ENCODE data around the gene DNAI7. TPM values are rescaled to one million over a fixed set of nuclear protein-coding genes. Genes with fewer than 3 reads are reported as not detected.

Gene DNAI7
- total RNA-seq, 1 experiment from 2014 or later = not detected

DNA sequence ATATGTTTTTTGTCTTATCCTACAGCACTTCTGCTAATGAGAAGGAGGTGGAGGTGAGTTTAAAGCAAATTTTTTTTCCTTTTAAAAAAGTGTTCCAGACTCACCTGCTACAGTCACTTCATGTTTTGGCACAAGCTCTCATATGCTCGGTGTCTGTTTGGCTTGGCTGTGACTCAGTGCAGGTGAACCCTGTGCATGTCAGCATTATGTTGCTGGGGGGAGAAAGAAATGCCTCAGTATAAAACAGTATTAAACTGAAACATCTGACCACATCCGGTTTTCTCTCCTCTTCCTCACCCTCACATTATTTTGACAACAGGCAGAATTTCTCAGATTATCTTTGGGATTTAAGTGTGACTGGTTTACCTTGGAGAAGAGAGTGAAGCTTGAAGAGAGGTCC is 105.2 kb downstream of the DNAI7 start:
- BruUV-seq (replicated peaks) = no TSS peak
- Histone ChIP-seq H3K4me1 (ENCODE audit: insufficient read depth, low read length) (peaks cover 5% of the 10 kb centered on the region; the same call in 1 of the 2 replicates), H3F3A (ENCODE audit: low read length, unreplicated experiment) (no peaks in the 10 kb centered on the region), H4K20me1 (ENCODE audit: low read length) (no peaks in the 10 kb centered on the region), H3K9me3 (ENCODE audit: low read length) (no peaks in the 10 kb centered on the region), H3K27ac (ENCODE audit: low read length) (no peak overlapping the region), H2AFZ (ENCODE audit: low read length) (no peak overlapping the region), H3K4me2 (ENCODE audit: low read length) (no peak overlapping the region), H3K27me3 (ENCODE audit: low read length) (no peaks in the 10 kb centered on the region), H3K79me2 (ENCODE audit: low read length) (no peaks in the 10 kb centered on the region), H3K4me3 (ENCODE audit: low read length) (no peak overlapping the region), H3K9me2 (replicated peaks; ENCODE audit: low read length) (no peaks in the 10 kb centered on the region), H3K9ac (ENCODE audit: low read length) (no peak overlapping the region), H3K36me3 (ENCODE audit: low read depth, low read length) (no peaks in the 10 kb centered on the region)
- ChIA-PET CTCF (no interaction called here), POLR2A (ENCODE audit: unreplicated experiment) (no interaction called here)
- ATAC-seq = no peak
- no peak for TF ChIP-seq EZH2phosphoT487 (IDR thresholded peaks at IDR 0.05; ENCODE audit: borderline replicate concordance, low read length)
- no peak for TF ChIP-seq EZH2 (IDR thresholded peaks at IDR 0.05; ENCODE audit: low read length, unreplicated experiment)
- no peak for TF ChIP-seq CTCF (conservative IDR thresholded peaks at IDR 0.05; ENCODE audit: low read depth, low read length)
- peak; percentile 47 for DNase-seq
- intact Hi-C loops (cut with micrococcal nuclease) = no loop called here

GRCh38 chr12:25087596-25087995 is 107.4 kb downstream of the DNAI7 start:
- Histone ChIP-seq H3K9me2 (replicated peaks; ENCODE audit: low read length) (no peaks in the 10 kb centered on the region), H2AFZ (ENCODE audit: low read length) (no peak overlapping the region), H3K4me2 (ENCODE audit: low read length) (no peak overlapping the region), H3F3A (ENCODE audit: low read length, unreplicated experiment) (no peaks in the 10 kb centered on the region), H3K4me1 (ENCODE audit: insufficient read depth, low read length) (peaks cover 5% of the 10 kb centered on the region; the same call in 1 of the 2 replicates), H3K27ac (ENCODE audit: low read length) (no peak overlapping the region), H3K9me3 (ENCODE audit: low read length) (no peaks in the 10 kb centered on the region), H3K4me3 (ENCODE audit: low read length) (no peak overlapping the region), H3K79me2 (ENCODE audit: low read length) (no peaks in the 10 kb centered on the region), H3K36me3 (ENCODE audit: low read depth, low read length) (no peaks in the 10 kb centered on the region), H3K27me3 (ENCODE audit: low read length) (no peaks in the 10 kb centered on the region), H4K20me1 (ENCODE audit: low read length) (no peaks in the 10 kb centered on the region), H3K9ac (ENCODE audit: low read length) (no peak overlapping the region)
- intact Hi-C loops (cut with micrococcal nuclease) = no loop called here
- no TSS peak for BruUV-seq (replicated peaks)
- ATAC-seq (no peak), DNase-seq (no peak)
- ChIA-PET CTCF (no interaction called here), POLR2A (ENCODE audit: unreplicated experiment) (no interaction called here)
- TF ChIP-seq CTCF (conservative IDR thresholded peaks at IDR 0.05; ENCODE audit: low read depth, low read length) = no peak
- no peak for TF ChIP-seq EZH2phosphoT487 (IDR thresholded peaks at IDR 0.05; ENCODE audit: borderline replicate concordance, low read length)
- no peak for TF ChIP-seq EZH2 (IDR thresholded peaks at IDR 0.05; ENCODE audit: low read length, unreplicated experiment)

DNA sequence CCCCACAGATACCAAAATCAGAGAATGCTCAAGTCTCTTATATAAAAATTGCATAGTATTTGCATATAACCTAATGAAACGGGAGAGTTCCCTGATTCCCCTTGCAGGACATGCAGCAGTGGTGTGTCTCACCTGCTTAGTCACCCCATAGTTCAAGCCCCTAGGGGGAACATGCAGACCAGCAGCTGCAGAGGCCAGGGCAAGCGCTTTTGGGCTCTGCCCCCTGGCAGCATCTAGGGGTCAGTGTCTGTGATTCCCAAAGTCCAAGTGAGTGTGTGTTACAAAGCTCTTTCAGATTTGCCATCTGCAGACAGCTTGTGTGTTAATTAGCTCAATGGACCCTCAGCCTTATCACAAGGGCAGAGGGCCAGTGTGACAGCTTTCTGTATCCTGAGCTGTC is 110.1 kb downstream of the DNAI7 start:
- H4K20me1 ChIP-seq (ENCODE audit: low read length) = no peaks in the 10 kb centered on the region
- no peak overlapping the region for H2AFZ ChIP-seq (ENCODE audit: low read length)
- H3K4me2 ChIP-seq (ENCODE audit: low read length) = no peak overlapping the region
- intact Hi-C loops (cut with micrococcal nuclease) = no loop called here
- no peaks in the 10 kb centered on the region for H3F3A ChIP-seq (ENCODE audit: low read length, unreplicated experiment)
- no peaks in the 10 kb centered on the region for H3K9me3 ChIP-seq (ENCODE audit: low read length)
- H3K27me3 ChIP-seq (ENCODE audit: low read length) = peaks cover 6% of the 10 kb centered on the region; the same call in 1 of the 2 replicates
- H3K36me3 ChIP-seq (ENCODE audit: low read depth, low read length) = no peaks in the 10 kb centered on the region
- H3K9ac ChIP-seq (ENCODE audit: low read length) = no peak overlapping the region
- TF ChIP-seq EZH2 (IDR thresholded peaks at IDR 0.05; ENCODE audit: low read length, unreplicated experiment) = no peak
- no peak for TF ChIP-seq CTCF (conservative IDR thresholded peaks at IDR 0.05; ENCODE audit: low read depth, low read length)
- TF ChIP-seq EZH2phosphoT487 (IDR thresholded peaks at IDR 0.05; ENCODE audit: borderline replicate concordance, low read length) = no peak
- H3K4me3 ChIP-seq (ENCODE audit: low read length) = no peak overlapping the region
- peaks cover 4% of the 10 kb centered on the region; the same call in 1 of the 2 replicates for H3K4me1 ChIP-seq (ENCODE audit: insufficient read depth, low read length)
- BruUV-seq (replicated peaks) = no TSS peak
- ATAC-seq (no peak), DNase-seq (no peak)
- no peaks in the 10 kb centered on the region for H3K79me2 ChIP-seq (ENCODE audit: low read length)
- no peak overlapping the region for H3K27ac ChIP-seq (ENCODE audit: low read length)
- H3K9me2 ChIP-seq (replicated peaks; ENCODE audit: low read length) = no peaks in the 10 kb centered on the region
- CTCF ChIA-PET = no interaction called here
- POLR2A ChIA-PET (ENCODE audit: unreplicated experiment) = no interaction called here

All from PC-3 (cell line).